Measurements from ENCODE around the gene FAM120A. TPM values are rescaled to one million over a fixed set of nuclear protein-coding genes. Genes with fewer than 3 reads are reported as not detected.

Gene FAM120A
- total RNA-seq, 2 donors from 2014 or later: 86.3 to 90.6 TPM

DNA sequence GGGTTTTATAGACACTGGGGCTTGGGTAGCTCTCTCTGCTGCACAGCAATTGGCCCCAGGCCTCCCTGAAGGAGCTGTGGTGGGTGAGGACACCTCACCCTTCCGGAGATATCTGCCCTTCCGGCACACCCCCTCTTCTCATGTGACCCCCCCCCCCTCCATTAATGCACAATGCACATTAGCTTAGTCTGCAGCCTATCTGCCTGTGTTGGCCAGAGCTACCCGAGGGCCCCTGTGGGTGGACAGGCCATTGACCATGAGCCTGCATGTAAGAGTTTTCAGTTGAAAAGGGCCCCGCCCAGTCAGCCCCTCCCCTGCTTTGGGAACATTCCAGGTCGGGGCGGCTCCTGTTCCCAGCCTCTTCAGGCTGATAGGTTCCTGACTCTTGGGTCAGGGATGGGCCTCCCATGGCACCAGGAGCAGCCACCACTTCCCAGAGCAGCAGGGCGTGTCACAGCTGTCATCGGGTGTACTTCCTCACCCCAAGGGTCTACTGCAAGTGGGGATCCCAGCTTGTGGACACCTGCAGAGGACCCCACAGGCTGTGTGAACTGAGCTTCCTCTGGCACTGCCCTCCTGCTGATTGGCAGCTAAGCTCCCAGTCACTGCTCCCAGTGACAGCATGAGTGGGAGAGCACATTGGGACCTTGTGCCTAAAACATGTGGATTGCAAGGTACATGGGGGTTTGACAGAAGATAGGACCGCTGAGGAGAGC lies 142.7 kb downstream of the FAM120A start:
- WGBS: 47% methylated on average over 9 of the region's 9 CpGs
- TF ChIP-seq POLR2AphosphoS5 (IDR thresholded peaks at IDR 0.05) (no peak), POLR2A (IDR thresholded peaks at IDR 0.05) (no peak)
- TF ChIP-seq, protein P1, sequence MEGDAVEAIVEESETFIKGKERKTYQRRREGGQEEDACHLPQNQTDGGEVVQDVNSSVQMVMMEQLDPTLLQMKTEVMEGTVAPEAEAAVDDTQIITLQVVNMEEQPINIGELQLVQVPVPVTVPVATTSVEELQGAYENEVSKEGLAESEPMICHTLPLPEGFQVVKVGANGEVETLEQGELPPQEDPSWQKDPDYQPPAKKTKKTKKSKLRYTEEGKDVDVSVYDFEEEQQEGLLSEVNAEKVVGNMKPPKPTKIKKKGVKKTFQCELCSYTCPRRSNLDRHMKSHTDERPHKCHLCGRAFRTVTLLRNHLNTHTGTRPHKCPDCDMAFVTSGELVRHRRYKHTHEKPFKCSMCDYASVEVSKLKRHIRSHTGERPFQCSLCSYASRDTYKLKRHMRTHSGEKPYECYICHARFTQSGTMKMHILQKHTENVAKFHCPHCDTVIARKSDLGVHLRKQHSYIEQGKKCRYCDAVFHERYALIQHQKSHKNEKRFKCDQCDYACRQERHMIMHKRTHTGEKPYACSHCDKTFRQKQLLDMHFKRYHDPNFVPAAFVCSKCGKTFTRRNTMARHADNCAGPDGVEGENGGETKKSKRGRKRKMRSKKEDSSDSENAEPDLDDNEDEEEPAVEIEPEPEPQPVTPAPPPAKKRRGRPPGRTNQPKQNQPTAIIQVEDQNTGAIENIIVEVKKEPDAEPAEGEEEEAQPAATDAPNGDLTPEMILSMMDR (IDR thresholded peaks at IDR 0.05): no peak

GRCh38 chr9:93595461-93595860 lies 144.0 kb downstream of the FAM120A start:
- H3K27me3 ChIP-seq (replicated peaks; ENCODE audit: insufficient read depth): no peaks in the 10 kb centered on the region
- TF ChIP-seq POLR2A (IDR thresholded peaks at IDR 0.05) (no peak), POLR2AphosphoS5 (IDR thresholded peaks at IDR 0.05) (no peak)
- TF ChIP-seq, protein P1 (IDR thresholded peaks at IDR 0.05): no peak
- no peak overlapping the region for H3K4me3 ChIP-seq
- no peak overlapping the region for H3K27ac ChIP-seq
- no peak for DNase-seq (ENCODE audit: low spot score)
- no peaks in the 10 kb centered on the region for H3K9me3 ChIP-seq
- intact Hi-C loops (cut with DNase I): no loop called here
- peaks cover 9% of the 10 kb centered on the region for H3K4me1 ChIP-seq (replicated peaks)
- 84% methylated on average over 5 of the region's 5 CpGs for WGBS
- no peaks in the 10 kb centered on the region for H3K36me3 ChIP-seq

More for the DNA sequence above, 142.7 kb downstream of the FAM120A start:
- Histone ChIP-seq H3K27ac (no peak overlapping the region), H3K4me1 (replicated peaks) (peaks cover 9% of the 10 kb centered on the region), H3K36me3 (no peaks in the 10 kb centered on the region), H3K4me3 (no peak overlapping the region), H3K27me3 (replicated peaks; ENCODE audit: insufficient read depth) (no peaks in the 10 kb centered on the region), H3K9me3 (no peaks in the 10 kb centered on the region)
- intact Hi-C loops (cut with DNase I): no loop called here
- no peak for DNase-seq (ENCODE audit: low spot score)

- H3K4me1 ChIP-seq (replicated peaks): peaks cover 9% of the 10 kb centered on the region
- H3K4me3 ChIP-seq: no peak overlapping the region
- H3K36me3 ChIP-seq: no peaks in the 10 kb centered on the region
- H3K27ac ChIP-seq: no peak overlapping the region
- no peak for DNase-seq (ENCODE audit: low spot score)
- WGBS: 74% methylated on average over 5 of the region's 5 CpGs
- H3K9me3 ChIP-seq: no peaks in the 10 kb centered on the region
- no peaks in the 10 kb centered on the region for H3K27me3 ChIP-seq (replicated peaks; ENCODE audit: insufficient read depth)
- intact Hi-C loops (cut with DNase I): no loop called here
- TF ChIP-seq POLR2A (IDR thresholded peaks at IDR 0.05): no peak
- TF ChIP-seq, protein P1 (IDR thresholded peaks at IDR 0.05): no peak
- TF ChIP-seq POLR2AphosphoS5 (IDR thresholded peaks at IDR 0.05): no peak
Measured at GRCh38 chr9:93595861-93596365, 144.4 kb downstream of the FAM120A start.

DNA sequence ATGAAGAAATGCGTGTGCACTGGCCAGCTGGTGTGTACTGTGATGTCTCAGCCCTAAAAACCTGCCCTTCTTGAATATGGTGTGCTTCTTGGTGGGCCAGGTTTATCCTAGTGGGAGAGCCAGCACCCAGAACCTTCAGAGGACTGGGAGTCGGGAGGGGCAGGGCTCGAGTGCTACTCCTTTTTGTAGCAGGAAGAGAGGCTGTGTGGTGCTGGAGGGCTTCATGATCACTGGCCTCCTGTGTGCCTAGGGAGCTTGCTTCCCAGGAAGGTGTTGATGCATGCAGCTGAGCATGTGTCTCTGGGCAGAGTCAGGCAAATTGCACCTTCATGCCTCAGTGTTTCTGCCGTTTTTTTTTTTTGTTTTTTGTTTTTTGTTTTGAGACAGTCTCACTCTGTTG lies 144.9 kb downstream of the FAM120A start:
- no peaks in the 10 kb centered on the region for H3K36me3 ChIP-seq
- TF ChIP-seq POLR2AphosphoS5 (IDR thresholded peaks at IDR 0.05) (no peak), POLR2A (IDR thresholded peaks at IDR 0.05) (no peak)
- TF ChIP-seq, protein P1 (IDR thresholded peaks at IDR 0.05): no peak
- no peak overlapping the region for H3K4me3 ChIP-seq
- H3K9me3 ChIP-seq: no peaks in the 10 kb centered on the region
- no peak overlapping the region for H3K27ac ChIP-seq
- 82% methylated on average over 4 of the region's 4 CpGs for WGBS
- intact Hi-C loops (cut with DNase I): no loop called here
- H3K27me3 ChIP-seq (replicated peaks; ENCODE audit: insufficient read depth): no peaks in the 10 kb centered on the region
- no peak for DNase-seq (ENCODE audit: low spot score)
- H3K4me1 ChIP-seq (replicated peaks): peaks cover 9% of the 10 kb centered on the region

Measured in prostate gland (tissue), 2 donors.